SIG-M5 treated with dmso at 0.1 percent for 504 hours (cell line): ENCODE results near the gene SOD2.
"Not testable (repeated sequence)": the region's sequence is repeated elsewhere in the genome, so short reads cannot be mapped to it uniquely, and the experiment has no call there.

Experiments
- DNase-seq: peaks from one replicate; lab custom pipeline; 2025; ENCODE audit not compliant: unreplicated experiment; lab: John Stamatoyannopoulos, UW

The SOD2 gene

DNA sequence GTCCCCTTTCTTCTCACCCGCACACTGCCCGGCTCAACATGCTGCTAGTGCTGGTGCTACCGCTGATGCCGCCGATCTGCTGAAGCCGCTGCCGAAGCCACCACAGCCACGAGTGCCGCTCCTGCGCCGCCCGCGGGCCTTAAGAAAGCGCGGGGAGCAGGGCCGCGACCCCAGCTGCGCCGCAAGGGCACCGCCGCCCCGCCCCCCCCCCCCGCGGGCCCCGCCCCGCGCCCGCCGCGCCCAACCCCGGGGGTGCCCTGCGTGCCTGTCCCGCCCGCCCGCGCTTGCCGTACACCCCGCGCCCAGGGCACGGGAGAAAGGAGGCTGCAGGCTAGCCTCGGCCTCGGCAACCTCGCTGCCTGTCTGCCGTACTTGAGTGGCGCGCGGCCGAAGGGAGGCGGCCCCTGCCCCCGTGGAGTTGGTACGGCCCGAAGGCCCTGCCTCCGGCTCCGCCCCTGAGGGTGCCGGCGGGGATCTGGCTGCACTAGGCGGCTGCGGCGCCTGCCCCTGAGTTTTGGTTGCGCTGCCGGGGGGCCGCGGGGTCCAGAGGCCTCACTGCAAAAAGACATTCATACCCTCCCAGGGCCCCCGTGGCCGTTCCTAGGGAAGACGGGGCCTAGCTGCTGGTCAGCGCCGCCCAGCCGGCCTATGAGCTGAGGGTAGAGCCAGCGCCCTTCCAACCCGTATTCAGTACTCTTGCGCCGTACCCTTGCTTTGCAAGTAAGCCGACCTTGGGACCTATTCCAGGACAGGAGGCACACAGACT is at the start of gene SOD2:
SOD2 (minus strand) TSS at position 114 of the 766 bp plus-strand sequence; CDS start at position 40, 74 bp downstream.
- peak; percentile 62 for DNase-seq

GRCh38 chr6:159742165-159742564 is 49.1 kb upstream of the SOD2 start:
- DNase-seq = no peak

DNA sequence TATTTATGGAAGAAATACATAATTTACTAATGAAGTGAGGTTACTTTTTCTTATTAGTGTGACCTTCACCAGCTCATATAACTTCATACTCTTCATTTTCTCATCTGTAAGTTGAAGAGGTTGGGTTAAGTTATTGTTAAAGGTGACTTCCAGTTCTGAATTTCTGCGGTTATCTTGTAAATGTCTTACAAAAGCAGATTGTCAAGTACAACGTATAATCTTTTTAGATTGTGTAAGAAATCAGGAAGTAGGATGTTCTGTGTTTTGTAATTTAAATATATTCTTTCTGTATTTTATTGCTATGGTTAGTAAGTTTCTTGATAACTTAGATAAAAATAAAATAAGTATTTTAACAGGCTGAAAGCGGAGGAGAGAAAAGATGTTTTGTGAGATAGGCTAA is 46.3 kb upstream of the SOD2 start:
- DNase-seq = peak; percentile 85

DNA sequence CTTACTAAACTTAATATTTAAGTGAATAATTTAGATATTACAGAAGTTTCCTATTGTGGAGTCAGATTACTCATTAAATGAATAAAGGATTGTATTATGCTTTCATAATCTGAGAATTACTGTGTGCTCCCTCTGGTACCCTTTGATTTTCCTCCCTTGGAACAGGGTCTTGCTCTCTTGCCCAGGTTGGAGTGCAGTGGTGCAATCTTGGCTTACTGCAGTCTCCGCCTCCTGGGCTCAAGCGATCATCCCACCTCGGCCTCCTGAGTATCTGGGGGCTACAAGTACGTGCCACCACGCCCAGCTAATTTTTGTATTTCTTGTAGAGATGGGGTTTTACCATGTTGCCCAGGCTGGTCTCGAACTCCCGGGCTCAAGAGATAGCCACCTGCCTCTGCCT is 43.9 kb upstream of the SOD2 start:
- DNase-seq = no peak

DNA sequence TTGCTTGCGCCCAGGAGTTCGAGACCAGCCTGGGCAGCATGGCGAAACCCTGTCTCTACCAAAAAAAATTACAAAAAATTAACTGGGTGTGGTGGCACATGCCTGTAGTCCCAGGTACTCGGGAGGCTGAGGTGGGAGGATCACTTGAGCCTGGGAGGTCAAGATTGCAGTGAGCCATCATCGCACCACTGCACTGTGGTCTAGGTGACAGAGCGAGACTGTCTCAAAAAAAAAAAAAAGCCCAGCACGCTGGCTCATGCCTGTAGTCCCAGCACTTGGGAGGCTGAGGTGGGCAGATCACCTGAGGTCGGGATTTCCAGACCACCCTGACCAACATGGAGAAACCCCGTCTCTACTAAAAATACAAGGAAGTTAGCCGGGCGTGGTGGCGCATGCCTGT is 40.4 kb upstream of the SOD2 start:
- DNase-seq = not testable (repeated sequence)

GRCh38 chr6:159732550-159732949 is 39.5 kb upstream of the SOD2 start:
- DNase-seq = not testable (repeated sequence)

GRCh38 chr6:159730332-159730676 is 37.3 kb upstream of the SOD2 start:
- no peak for DNase-seq

GRCh38 chr6:159729598-159730331 is 36.7 kb upstream of the SOD2 start:
- DNase-seq = peak; percentile 33

DNA sequence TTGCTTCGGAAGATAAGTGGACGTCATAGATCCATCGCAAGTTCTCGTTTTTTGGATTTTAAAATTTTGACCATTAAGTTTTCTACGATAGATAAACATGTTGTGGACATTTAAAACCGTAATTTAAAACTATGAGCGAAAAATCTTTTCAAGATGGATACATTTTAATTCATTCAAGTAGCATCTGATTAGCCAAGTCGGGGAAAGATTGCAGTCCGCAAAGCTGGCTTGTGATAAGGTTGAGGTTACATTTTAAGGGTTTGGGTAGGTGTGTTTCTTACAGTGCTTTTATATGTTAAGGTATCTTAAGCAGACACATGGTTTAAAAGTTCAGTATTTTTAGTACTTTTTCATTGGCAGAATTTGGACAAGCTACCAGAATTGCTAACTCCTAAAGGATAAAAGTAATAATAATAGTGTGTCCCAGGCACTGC is 35.5 kb upstream of the SOD2 start:
- DNase-seq = no peak

DNA sequence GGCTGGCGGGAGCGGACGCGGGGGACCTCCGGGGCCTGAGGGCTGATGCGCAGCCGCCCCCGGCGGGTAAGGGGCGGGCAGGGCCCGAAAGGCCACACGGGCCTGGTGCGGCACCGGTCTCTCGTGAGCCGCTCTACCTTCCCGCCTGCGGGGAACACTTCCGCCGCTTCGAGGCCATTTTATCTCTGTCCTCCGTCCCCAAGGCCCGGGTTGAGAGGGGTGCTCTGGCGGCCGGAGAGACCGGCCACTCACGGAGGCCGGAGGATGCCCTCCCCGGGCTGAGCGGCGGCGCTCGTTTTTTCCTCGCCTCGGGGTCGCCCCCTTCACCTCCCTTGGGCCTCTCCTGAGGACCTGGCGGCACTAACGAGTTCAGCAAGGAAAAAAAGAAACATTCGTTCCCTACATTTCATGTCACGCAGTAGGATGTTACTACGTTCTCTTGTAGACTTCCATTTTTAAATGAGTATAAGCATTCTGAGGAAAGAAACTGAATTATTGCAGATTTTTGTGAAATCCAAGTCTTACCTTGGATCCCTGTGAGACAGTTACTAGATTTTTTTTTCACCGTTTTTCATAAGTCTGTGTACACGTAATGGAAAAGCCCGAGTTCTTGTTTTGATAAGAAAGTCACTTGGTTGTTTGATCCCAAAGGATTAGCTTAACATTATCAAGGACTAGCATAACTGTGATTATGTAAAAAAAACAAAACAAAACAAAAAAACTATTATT is 34.8 kb upstream of the SOD2 start:
- DNase-seq = no peak

GRCh38 chr6:159726918-159727716 is 34.1 kb upstream of the SOD2 start, which contains the start of gene WTAP:
Gene WTAP, plus strand, starts transcription at chr6:159727506. Its CDS starts 8,760 bp downstream, at chr6:159736266.
- DNase-seq = peak; percentile 91

- DNase-seq = no peak
These were observed 33.3 kb upstream of the SOD2 start for GRCh38 chr6:159726255-159726917.

DNA sequence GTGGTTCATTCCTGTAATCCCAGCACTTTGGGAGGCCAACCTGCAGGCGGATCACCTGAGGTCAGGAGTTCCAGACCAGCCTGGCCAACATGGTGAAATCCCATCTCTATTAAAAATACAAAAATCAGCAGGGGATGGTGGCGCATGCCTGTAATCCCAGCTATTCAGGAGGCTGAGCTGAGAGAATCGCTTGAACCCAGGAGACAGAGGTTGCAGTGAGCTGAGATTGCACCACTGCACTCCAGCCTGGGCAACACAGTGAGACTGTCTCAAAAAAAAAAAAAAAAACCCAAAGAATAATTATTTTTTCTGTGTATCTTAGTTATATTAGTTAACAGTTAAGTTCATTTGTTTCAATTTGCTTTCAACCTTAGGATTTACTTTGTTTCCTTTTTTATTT is 32.2 kb upstream of the SOD2 start:
- DNase-seq = not testable (repeated sequence)

GRCh38 chr6:159724778-159725177 is 31.7 kb upstream of the SOD2 start:
- no peak for DNase-seq

- no peak for DNase-seq
These were observed 30.2 kb upstream of the SOD2 start for GRCh38 chr6:159723259-159723658.

DNA sequence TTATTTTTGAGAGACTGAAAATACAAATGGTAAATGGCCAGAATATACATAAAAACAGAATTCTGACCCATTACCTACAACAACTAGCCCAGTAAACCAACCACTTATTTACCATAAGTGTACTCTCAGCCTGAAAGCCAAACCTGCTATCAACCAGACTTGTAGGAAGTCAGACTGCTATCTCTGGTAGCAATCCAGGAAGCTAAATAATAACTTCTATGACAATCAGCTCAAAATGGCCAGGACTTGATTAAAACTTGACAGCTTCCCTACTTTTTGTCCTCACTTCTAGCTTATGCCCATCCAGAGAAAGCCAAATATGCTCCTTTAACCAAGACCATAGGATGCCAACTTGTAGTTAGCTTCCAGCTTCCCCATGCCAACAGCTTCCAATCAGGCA is 29.6 kb upstream of the SOD2 start:
- no peak for DNase-seq

GRCh38 chr6:159721981-159722380 is 28.9 kb upstream of the SOD2 start:
- not testable (repeated sequence) for DNase-seq

DNA sequence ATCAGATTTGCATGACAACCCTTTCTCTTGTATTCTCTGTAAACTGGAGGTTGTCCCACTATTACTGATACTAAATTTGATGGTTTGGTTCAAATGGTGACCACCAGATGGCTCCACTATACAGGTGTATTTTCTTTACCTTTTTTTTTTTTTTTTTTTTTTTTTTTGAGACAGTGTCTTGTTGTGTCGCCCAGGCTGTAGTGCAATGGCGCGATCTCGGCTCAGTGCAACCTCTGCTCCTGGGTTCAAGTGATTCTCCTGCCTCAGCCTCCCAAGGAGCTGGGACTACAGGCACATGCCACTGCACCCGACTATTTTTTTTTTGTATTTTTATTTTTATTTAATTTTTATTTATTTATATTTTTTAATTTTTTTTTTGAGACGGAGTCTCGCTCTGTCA is 27.7 kb upstream of the SOD2 start:
- no peak for DNase-seq

DNA sequence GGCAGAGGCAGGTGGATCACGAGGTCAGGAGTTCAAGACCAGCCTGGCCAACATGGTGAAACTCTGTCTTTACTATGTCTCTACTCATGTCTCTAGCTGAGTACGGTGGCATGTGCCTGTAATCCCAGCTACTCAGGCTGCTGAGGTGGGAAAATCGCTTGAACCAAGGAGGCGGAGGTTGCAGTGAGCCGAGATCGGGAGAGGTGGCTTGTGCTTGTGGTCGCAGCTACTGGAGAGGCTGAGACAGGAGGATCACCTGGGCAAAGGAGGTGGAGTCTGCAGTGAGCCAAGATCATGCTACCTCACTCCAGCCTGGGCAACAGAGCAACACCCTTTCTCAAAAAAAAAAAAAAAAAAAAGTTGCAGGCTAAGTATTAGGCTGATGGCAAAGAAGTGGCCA is 26.2 kb upstream of the SOD2 start:
- DNase-seq = no peak

DNA sequence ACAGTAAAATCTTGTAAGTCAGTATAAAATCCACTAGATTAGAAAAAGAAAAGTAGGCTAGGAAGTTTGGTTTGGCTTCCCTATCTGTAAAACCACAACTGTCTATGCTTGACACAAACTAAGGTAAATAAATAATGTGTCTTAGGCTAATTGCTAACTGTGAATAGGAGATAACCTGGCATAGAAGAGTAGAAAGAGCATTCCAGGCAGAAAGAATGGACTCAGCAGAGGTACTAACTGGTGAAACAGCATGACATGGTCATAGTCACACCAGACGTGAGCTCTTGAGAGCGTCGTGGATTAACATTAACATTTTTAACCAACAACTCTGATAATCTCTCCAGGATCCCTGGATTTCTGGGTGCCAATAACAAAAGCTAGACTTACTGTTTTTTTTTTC is 25.6 kb upstream of the SOD2 start:
- DNase-seq = no peak
